ENCODE measurements around the gene RSRC1.

- TF ChIP-seq CTCF (IDR thresholded peaks at IDR 0.05) (no peak), POLR2A (IDR thresholded peaks at IDR 0.05) (no peak), EP300 (IDR thresholded peaks at IDR 0.05) (no peak), POLR2AphosphoS5 (IDR thresholded peaks at IDR 0.05) (no peak)
Measured at GRCh38 chr3:158560979-158561378, 451.1 kb downstream of the RSRC1 start.

Measured in sigmoid colon (tissue), 4 donors.